KMS-11 (cell line): ENCODE results near the gene MS4A13.
"Not testable (repeated sequence)": the region's sequence is repeated elsewhere in the genome, so short reads cannot be mapped to it uniquely, and the experiment has no call there.

Experiments used
- H2AFZ ChIP-seq: fragments of 200-600 bp; sonication (generic); 2 replicates; pipeline ENCODE4 v1.6.1; 2016; ENCODE audit warnings: antibody characterized with exemption, mixed run types, low read depth
- H3K27ac ChIP-seq: fragments of 200-600 bp; sonication (generic); 2 replicates; pipeline ENCODE4 v1.6.1; 2016; ENCODE audit warnings: mild to moderate bottlenecking, mixed run types
- H3K27me3 ChIP-seq: fragments of 200-600 bp; sonication (generic); 2 replicates; pipeline ENCODE4 v1.6.1; 2017; ENCODE audit warnings: mild to moderate bottlenecking, low read depth, mixed run types, moderate library complexity; ENCODE audit not compliant: insufficient read depth
- H3K36me3 ChIP-seq: fragments of 200-600 bp; sonication (generic); 2 replicates; pipeline ENCODE4 v1.6.1; 2017; ENCODE audit warnings: mild to moderate bottlenecking, mixed run types; ENCODE audit not compliant: insufficient read depth
- H3K4me1 ChIP-seq: fragments of 200-600 bp; sonication (generic); 2 replicates; pipeline ENCODE4 v1.6.1; 2016; ENCODE audit warnings: mild to moderate bottlenecking, low read depth, mixed run types; ENCODE audit not compliant: poor library complexity, severe bottlenecking
- H3K4me2 ChIP-seq: fragments of 200-600 bp; sonication (generic); 2 replicates; pipeline ENCODE4 v1.7.0; 2016; ENCODE audit warnings: mild to moderate bottlenecking, mixed run types
- H3K4me3 ChIP-seq: fragments of 200-600 bp; sonication (generic); IDR thresholded peaks from 2 replicates; pipeline ENCODE4 v1.6.1; 2017; ENCODE audit warnings: low read depth, low read length, mixed read lengths; ENCODE audit not compliant: insufficient read depth
- H3K79me2 ChIP-seq: fragments of 200-600 bp; sonication (generic); 2 replicates; pipeline ENCODE4 v1.6.1; 2016; ENCODE audit warnings: low read depth, mixed run types; ENCODE audit not compliant: insufficient read depth
- H3K9ac ChIP-seq: fragments of 200-600 bp; sonication (generic); 2 replicates; pipeline ENCODE4 v1.6.1; 2016; ENCODE audit warnings: mild to moderate bottlenecking, mixed run types
- H4K20me1 ChIP-seq: fragments of 200-600 bp; sonication (generic); 2 replicates; pipeline ENCODE4 v1.6.1; 2016; ENCODE audit warnings: mild to moderate bottlenecking, mixed run types; ENCODE audit not compliant: insufficient read depth
- CTCF ChIP-seq: fragments of 200-600 bp; sonication (generic); conservative IDR thresholded peaks from 2 replicates; pipeline ENCODE4 v1.6.1; 2017; ENCODE audit warnings: low read depth, mild to moderate bottlenecking, antibody characterized with exemption, low read length, moderate library complexity, mixed read lengths

The MS4A13 gene

GRCh38 chr11:60504219-60504905 lies 10.8 kb upstream of the MS4A13 start:
- no peaks in the 10 kb centered on the region for H3K36me3 ChIP-seq
- no peaks in the 10 kb centered on the region for H3K27me3 ChIP-seq

GRCh38 chr11:60509609-60510008 lies 5.6 kb upstream of the MS4A13 start:
- not testable (repeated sequence) for H3K27me3 ChIP-seq, H3K4me2 ChIP-seq, H3K79me2 ChIP-seq, H3K9ac ChIP-seq, H3K27ac ChIP-seq, H3K4me1 ChIP-seq, H4K20me1 ChIP-seq, H2AFZ ChIP-seq, H3K4me3 ChIP-seq, H3K36me3 ChIP-seq

More at GRCh38 chr11:60504219-60504905, 10.8 kb upstream of the MS4A13 start:
- H3K27ac ChIP-seq: peak overlapping the region; percentile 32; the same call in 1 of the 2 replicates
- peak overlapping the region; percentile 25; the same call in 1 of the 2 replicates for H2AFZ ChIP-seq
- H4K20me1 ChIP-seq: no peaks in the 10 kb centered on the region
- peak overlapping the region; percentile 58 for H3K4me2 ChIP-seq
- H3K4me3 ChIP-seq: no peak overlapping the region
- H3K79me2 ChIP-seq: no peaks in the 10 kb centered on the region
- no peak for TF ChIP-seq CTCF
- H3K4me1 ChIP-seq: peaks cover 15% of the 10 kb centered on the region
- H3K9ac ChIP-seq: no peak overlapping the region

- H3K36me3 ChIP-seq, H2AFZ ChIP-seq, H3K4me1 ChIP-seq, H3K4me3 ChIP-seq, H3K27me3 ChIP-seq, H3K27ac ChIP-seq, H3K9ac ChIP-seq, H3K4me2 ChIP-seq, H4K20me1 ChIP-seq, H3K79me2 ChIP-seq: not testable (repeated sequence)
Observed at GRCh38 chr11:60510209-60510608, 5.0 kb upstream of the MS4A13 start.

GRCh38 chr11:60511393-60511792 lies 3.8 kb upstream of the MS4A13 start:
- Histone ChIP-seq H3K4me2 (no peak overlapping the region), H3K4me3 (no peak overlapping the region), H4K20me1 (no peaks in the 10 kb centered on the region), H3K27me3 (no peaks in the 10 kb centered on the region), H3K27ac (no peak overlapping the region), H3K4me1 (no peaks in the 10 kb centered on the region), H3K79me2 (no peaks in the 10 kb centered on the region), H3K9ac (no peak overlapping the region), H2AFZ (no peak overlapping the region), H3K36me3 (no peaks in the 10 kb centered on the region)
- no peak for TF ChIP-seq CTCF

GRCh38 chr11:60512651-60513225 lies 2.5 kb upstream of the MS4A13 start:
- H3K4me3 ChIP-seq: no peak overlapping the region
- no peaks in the 10 kb centered on the region for H3K79me2 ChIP-seq
- no peak overlapping the region for H3K9ac ChIP-seq
- no peak overlapping the region for H2AFZ ChIP-seq
- H3K27ac ChIP-seq: no peak overlapping the region
- H3K27me3 ChIP-seq: no peaks in the 10 kb centered on the region
- H4K20me1 ChIP-seq: no peaks in the 10 kb centered on the region
- TF ChIP-seq CTCF: no peak
- H3K36me3 ChIP-seq: no peaks in the 10 kb centered on the region
- no peaks in the 10 kb centered on the region for H3K4me1 ChIP-seq
- H3K4me2 ChIP-seq: no peak overlapping the region
